GM12878 (cell line): ENCODE data around the gene CIRBP. TPM values are rescaled to one million over a fixed set of nuclear protein-coding genes. Genes with fewer than 3 reads are reported as not detected.
A peak's percentile ranks its signal among the peaks of the same experiment; 100 is the strongest.

Source experiments
- ATAC-seq: fragments of 200-7000 bp; cut with Tn5 transposase; 3 replicates; pipeline ENCODE4 v1.9.1; 2020; ENCODE audit warnings: mild to moderate bottlenecking, moderate library complexity
- BruUV-seq: library from RNA; stranded (reverse); fragments of 400-500 nt; replicated peaks from 2 replicates; lab custom pipeline; 2021; lab: Mats Ljungman, UMichigan
- CTCF ChIA-PET: fragments of 300-600 bp; sonication (Branson Sonifier 250); formaldehyde crosslinking; extraction: SDS; loops from one replicate; lab custom pipeline; 2021; ENCODE audit warnings: inconsistent platforms; lab: Yijun Ruan, JAX
- POLR2A ChIA-PET: fragments of 350-600 bp; formaldehyde crosslinking; extraction: SDS; loops from one replicate; lab custom pipeline; 2021; ENCODE audit warnings: inconsistent platforms; lab: Charles Lee
- RAD21 ChIA-PET: fragments of 300-600 bp; sonication (Branson Sonifier 250); formaldehyde crosslinking; loops from one replicate; lab custom pipeline; 2023; ENCODE audit warnings: antibody characterized with exemption; ENCODE audit not compliant: unreplicated experiment; lab: Charles Lee
- SMC1A ChIA-PET: fragments of 300-600 bp; sonication (Branson Sonifier 250); formaldehyde crosslinking; loops from one replicate; lab custom pipeline; 2023; ENCODE audit not compliant: unreplicated experiment, uncharacterized antibody; lab: Charles Lee
- DNase-seq: peaks from one replicate; pipeline ENCODE4 v3.0.0-alpha.2; 2011; ENCODE audit warnings: low read depth, low spot score
- FAIRE-seq: peaks from 3 replicates; lab custom pipeline; 2011; peaks lifted over from hg19 to GRCh38; lab: Jason Lieb, UNC
- H2AFZ ChIP-seq: 2 replicates; pipeline ENCODE4 v1.6.0; 2011; ENCODE audit warnings: low read depth, low read length, control low read depth; ENCODE audit not compliant: control insufficient read depth
- H3K27ac ChIP-seq: 2 replicates; pipeline ENCODE4 v1.5.1; 2011; ENCODE audit warnings: control low read depth; ENCODE audit not compliant: control insufficient read depth, insufficient read depth
- H3K27me3 ChIP-seq, 2 experiments: replicated peaks in 1 of 2; 2 replicates each; pipeline versions ENCODE4 v1.6.0 to v1.6.1; 2011; ENCODE audit warnings: low read length in 1 of 2; ENCODE audit not compliant: control insufficient read depth in 2 of 2, insufficient read depth in 2 of 2
- H3K36me3 ChIP-seq, 2 experiments: 2 replicates each; pipeline ENCODE4 v1.5.1; 2011; ENCODE audit warnings: low read length in 1 of 2; ENCODE audit not compliant: control insufficient read depth in 2 of 2, insufficient read depth in 2 of 2
- H3K4me1 ChIP-seq: 2 replicates; pipeline ENCODE4 v1.6.1; 2011; ENCODE audit warnings: mild to moderate bottlenecking, low read length, moderate library complexity, mixed read lengths; ENCODE audit not compliant: control insufficient read depth, insufficient read depth
- H3K4me2 ChIP-seq: 2 replicates; pipeline ENCODE4 v1.6.0; 2011; ENCODE audit warnings: control low read depth; ENCODE audit not compliant: control insufficient read depth, insufficient read depth
- H3K4me3 ChIP-seq: fragments of 200-600 bp; sonication (generic); 2 replicates; pipeline ENCODE4 v1.5.1; 2016
- H3K79me2 ChIP-seq: 2 replicates; pipeline ENCODE4 v1.6.0; 2011; ENCODE audit warnings: low read length; ENCODE audit not compliant: control insufficient read depth, insufficient read depth
- H3K9ac ChIP-seq: 2 replicates; pipeline ENCODE4 v1.8.0; 2011; ENCODE audit warnings: low read length, control low read depth, mixed read lengths; ENCODE audit not compliant: control insufficient read depth, insufficient read depth
- H3K9me3 ChIP-seq: replicated peaks from 3 replicates; pipeline ENCODE4 v1.5.1; 2011; ENCODE audit warnings: mild to moderate bottlenecking, low read length; ENCODE audit not compliant: control insufficient read depth, insufficient read depth
- H4K20me1 ChIP-seq: 2 replicates; pipeline ENCODE4 v1.6.0; 2011; ENCODE audit not compliant: control insufficient read depth, insufficient read depth
- BHLHE40 ChIP-seq, 2 experiments: fragments of 450-650 bp in 1 of 2; IDR thresholded peaks; 2 replicates each; pipeline ENCODE4 v1.6.1; 2011 to 2017; ENCODE audit warnings: low read depth in 2 of 2, borderline replicate concordance in 1 of 2, improper control_type of control experiment in 1 of 2, low read length in 1 of 2, mild to moderate bottlenecking in 1 of 2
- CHD1 ChIP-seq: IDR thresholded peaks from 2 replicates; pipeline ENCODE4 v1.6.1; 2012; ENCODE audit warnings: low read depth, low read length, improper control_type of control experiment
- CHD4 ChIP-seq: fragments of 200-600 bp; sonication (generic); IDR thresholded peaks from 2 replicates; pipeline ENCODE4 v1.6.1; 2016; ENCODE audit warnings: mild to moderate bottlenecking
- EP300 ChIP-seq, 2 experiments: fragments of 150-350 bp in 1 of 2; IDR thresholded peaks; 2 replicates each; pipeline ENCODE4 v1.6.1; 2011 to 2012; ENCODE audit warnings: low read depth in 2 of 2, low read length in 2 of 2, borderline replicate concordance in 1 of 2, improper control_type of control experiment in 1 of 2, inconsistent platforms in 1 of 2; ENCODE audit not compliant: control insufficient read depth in 1 of 2
- JUNB ChIP-seq: IDR thresholded peaks from 2 replicates; pipeline ENCODE4 v1.6.1; 2016; ENCODE audit warnings: antibody characterized with exemption, mild to moderate bottlenecking
- LARP7 ChIP-seq: fragments of 450-650 bp; IDR thresholded peaks from 2 replicates; pipeline ENCODE4 v1.6.1; 2017; ENCODE audit warnings: mild to moderate bottlenecking
- NR2F1 ChIP-seq: fragments of 450-650 bp; conservative IDR thresholded peaks from 2 replicates; pipeline ENCODE4 v1.6.1; 2017; ENCODE audit warnings: mild to moderate bottlenecking
- PAX5 ChIP-seq: IDR thresholded peaks from 2 replicates; pipeline ENCODE4 v1.6.1; 2011; ENCODE audit warnings: low read depth, low read length, borderline replicate concordance
- RAD21 ChIP-seq: IDR thresholded peaks from 2 replicates; pipeline ENCODE4 v1.6.1; 2011; ENCODE audit warnings: mild to moderate bottlenecking, low read depth, low read length, moderate library complexity; ENCODE audit not compliant: insufficient read depth
- RELA ChIP-seq: fragments of 450-650 bp; IDR thresholded peaks from 2 replicates; pipeline ENCODE4 v1.8.0; 2014; ENCODE audit warnings: borderline replicate concordance; ENCODE audit not compliant: partially characterized antibody
- RUNX3 ChIP-seq: IDR thresholded peaks from 2 replicates; pipeline ENCODE4 v1.6.1; 2012; ENCODE audit warnings: low read length, inconsistent platforms
- SIX5 ChIP-seq: IDR thresholded peaks from 2 replicates; pipeline ENCODE4 v1.6.1; 2011; ENCODE audit warnings: mild to moderate bottlenecking, low read depth, low read length, moderate library complexity; ENCODE audit not compliant: severe bottlenecking
- STAT1 ChIP-seq: fragments of 450-650 bp; conservative IDR thresholded peaks from 2 replicates; pipeline ENCODE4 v1.6.1; 2014; ENCODE audit warnings: antibody characterized with exemption, mild to moderate bottlenecking
- SUPT20H ChIP-seq: IDR thresholded peaks from 2 replicates; pipeline ENCODE4 v1.6.1; 2011; ENCODE audit warnings: low read depth, mild to moderate bottlenecking, low read length, moderate library complexity, borderline replicate concordance; ENCODE audit not compliant: control insufficient read depth
- YY1 ChIP-seq: IDR thresholded peaks from 2 replicates; pipeline ENCODE4 v1.6.1; 2011; ENCODE audit warnings: low read depth, mild to moderate bottlenecking, low read length
- ZNF207 ChIP-seq: fragments of 450-650 bp; IDR thresholded peaks from 2 replicates; pipeline ENCODE4 v1.6.1; 2014; ENCODE audit warnings: antibody characterized with exemption, mild to moderate bottlenecking, borderline replicate concordance
- WGBS: methylation state at CpG from one replicate; pipeline ENCODE4 v1.1.6; 2016; ENCODE audit warnings: low lambda C conversion rate; ENCODE audit not compliant: insufficient replicate concordance, insufficient coverage; ENCODE audit errors: missing lambda C conversion rate; 5-methylcytosine and 5-hydroxymethylcytosine counted together
- in situ Hi-C: fragments of 300-500 bp; cut with MboI; formaldehyde crosslinking; loops from 9 replicates; pipeline ENCODE4 v1.14.3; 2018; ENCODE audit warnings: mixed read lengths
- intact Hi-C: fragments of 100-400 bp; cut with micrococcal nuclease; formaldehyde crosslinking; loops from one replicate; pipeline ENCODE4 v1.14.2; 2022; ENCODE audit not compliant: unreplicated experiment
- polyA plus RNA-seq, 11 experiments: library from polyadenylated mRNA; depleted of rRNA in 4 of 11; unstranded in 6 of 11; stranded (reverse) in 5 of 11; fragments of >200 nt; fragmentation: Nextera tagmentation in 4 of 11; fragmentation: Illumina TruSeq in 1 of 11; extraction: Ambion mirVana in 4 of 11; extraction: Trizol in 1 of 11; gene quantifications; 1 replicate in 1 of 11; 2 replicates in 10 of 11; pipeline versions ENCODE4 v1.2.1 to v1.2.3, GENCODE V29; 2011 to 2016; ENCODE audit warnings: inconsistent platforms in 2 of 11, missing spikeins in 2 of 11, low read depth in 1 of 11
- total RNA-seq, 4 experiments: library from RNA; depleted of rRNA in 3 of 4; stranded (reverse); fragments of >200 nt in 3 of 4; fragmentation: Illumina TruSeq in 1 of 4; extraction: Trizol in 1 of 4; gene quantifications; 2 replicates each; pipeline versions ENCODE4 v1.2.1 to v1.2.3, GENCODE V29; 2013 to 2021
- TF ChIP-seq, protein P1 (sequence below): IDR thresholded peaks from 2 replicates; pipeline ENCODE4 v1.6.1; 2012; ENCODE audit warnings: low read depth, low read length, improper control_type of control experiment
- TF ChIP-seq, protein P2 (sequence below): IDR thresholded peaks from 2 replicates; pipeline ENCODE4 v1.6.1; 2011; ENCODE audit warnings: borderline replicate concordance, low read depth, mild to moderate bottlenecking, moderate library complexity, low read length; ENCODE audit not compliant: insufficient read depth, poor library complexity, severe bottlenecking

Gene CIRBP
- total and polyA plus RNA-seq, 10 of the 15 experiments (the other 5 are each of a cell fraction or from before 2014, with no cell fraction given) = 27.6 to 335 (median 229) TPM

DNA sequence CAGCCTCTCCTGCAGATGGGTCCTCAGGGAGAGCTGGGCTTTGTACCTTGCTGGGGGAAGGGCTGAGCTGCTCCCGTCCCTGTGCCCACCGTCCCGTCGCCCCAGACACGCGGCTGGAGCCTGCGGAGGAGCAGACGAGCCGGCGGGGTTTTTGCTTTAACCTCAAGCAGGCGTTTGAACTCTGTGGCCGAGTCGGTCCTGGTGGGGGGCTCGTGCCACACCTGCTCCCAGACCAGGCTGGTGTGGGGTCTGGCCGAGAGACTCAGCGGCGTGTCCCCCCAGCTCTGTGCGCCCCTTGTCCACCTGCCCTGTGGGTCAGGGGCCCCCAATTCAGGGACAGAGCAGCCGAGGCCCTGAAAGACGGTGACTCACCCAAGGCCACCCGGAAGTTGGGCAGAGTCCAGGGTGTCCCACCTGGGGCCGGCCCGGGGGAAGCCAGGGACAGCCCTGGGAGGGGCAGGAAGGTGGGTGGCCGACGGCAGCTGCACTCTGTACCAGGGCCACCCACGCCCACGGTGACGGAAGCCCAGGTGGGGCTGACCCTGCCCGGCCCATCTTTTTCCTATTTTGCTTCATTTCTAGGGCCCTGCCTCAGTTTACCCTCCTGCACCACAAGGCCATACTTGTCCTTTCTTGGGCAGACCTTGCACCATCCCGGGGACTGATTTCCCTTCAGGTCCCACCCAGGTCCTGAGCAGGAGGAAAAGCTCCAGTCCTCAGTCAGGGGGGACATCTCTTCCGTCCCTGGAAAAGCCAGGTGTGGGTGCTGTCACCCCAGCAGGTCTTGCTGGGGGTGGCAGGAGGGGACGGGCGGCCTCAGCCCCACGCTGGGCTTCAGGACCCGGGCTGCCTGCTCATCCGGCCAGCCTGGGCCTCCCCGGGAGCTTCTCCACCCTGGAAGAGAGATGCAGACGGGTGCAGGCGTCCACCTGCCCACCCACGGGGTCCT lies 21.8 kb downstream of the CIRBP start (continued):
- TF ChIP-seq ZNF207 = no peak
- TF ChIP-seq SIX5 = no peak
- TF ChIP-seq, all 136 proteins: peak for 0

DNA sequence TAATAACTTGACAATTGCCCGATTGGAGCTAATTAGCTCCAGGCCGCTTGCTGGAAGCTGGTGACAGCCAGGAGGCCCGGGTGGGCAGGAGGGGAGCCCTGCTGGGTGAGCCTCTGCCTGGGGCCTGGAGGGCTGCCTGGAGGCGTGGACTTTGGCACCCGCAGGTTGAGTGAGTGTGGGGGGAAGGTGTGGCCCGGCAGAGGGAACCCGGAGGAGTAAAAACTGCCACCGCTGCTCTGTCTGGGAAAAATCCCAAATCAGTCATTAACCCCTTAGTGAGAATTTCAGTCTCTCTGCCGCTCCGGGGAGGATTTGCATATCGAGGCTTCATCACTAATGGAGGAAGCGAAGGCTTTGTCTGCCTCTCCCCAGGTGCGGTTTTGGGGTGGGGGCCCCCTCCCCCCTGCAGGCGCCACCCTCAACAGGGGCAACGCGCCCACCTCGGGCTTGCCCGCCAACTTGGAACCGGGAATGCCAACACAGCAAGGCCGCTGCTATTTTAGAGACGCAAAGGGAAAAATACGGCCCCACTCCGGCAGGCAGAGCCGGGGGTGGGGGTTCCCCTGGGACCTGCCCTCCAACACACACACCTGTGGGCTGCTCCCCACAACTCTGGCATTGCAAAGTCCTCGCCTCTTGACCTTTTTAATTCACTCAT lies 22.8 kb downstream of the CIRBP start:
- H3K27me3 ChIP-seq = peaks cover under 1 to 2% of the 10 kb centered on the region in 2 experiments; a peak in 2 of 4 replicates
- in situ Hi-C loops = no loop called here
- SMC1A ChIA-PET = interaction anchor here (0.8 kb wide), 1 partner anchor 72 kb away, joined by 3 read pairs; no protein-coding TSS in a partner anchor
- H4K20me1 ChIP-seq = no peaks in the 10 kb centered on the region
- H3K9me3 ChIP-seq = no peaks in the 10 kb centered on the region
- H3K9ac ChIP-seq = no peak overlapping the region
- DNase-seq (no peak), ATAC-seq (peak; percentile 60), FAIRE-seq (no peak)
- no peak overlapping the region; the same call in 1 of the 2 replicates for H3K4me3 ChIP-seq
- WGBS = 5% methylated on average over 21 of the region's 25 CpGs
- intact Hi-C loops = no loop called here
- H3K79me2 ChIP-seq = no peaks in the 10 kb centered on the region
- no peak overlapping the region for H3K27ac ChIP-seq
- no peak overlapping the region for H2AFZ ChIP-seq
- RAD21 ChIA-PET = no interaction called here
- H3K4me1 ChIP-seq = peaks cover 16% of the 10 kb centered on the region
- peak overlapping the region; percentile 76 for H3K4me2 ChIP-seq
- POLR2A ChIA-PET = interaction anchor here (0.5 kb wide), 1 partner anchor 98 kb away, joined by 3 read pairs; no protein-coding TSS in a partner anchor
- CTCF ChIA-PET = interaction anchor here (1.3 kb wide), 1 partner anchor 48 kb away, joined by 3 read pairs; no protein-coding TSS in a partner anchor
- no TSS peak for BruUV-seq
- H3K36me3 ChIP-seq = no peaks in the 10 kb centered on the region
- TF ChIP-seq RUNX3 (peak; percentile 62), RELA (no peak), EP300 (IDR thresholded peaks at IDR 0.05; ENCODE audit: borderline replicate concordance in 1 of 2, control insufficient read depth in 1 of 2, low read depth in 2 of 2, low read length in 2 of 2) (no peak), LARP7 (no peak), PAX5 (no peak), CHD4 (no peak), NR2F1 (peak; percentile 87), RAD21 (no peak), YY1 (no peak), STAT1 (no peak), CHD1 (no peak), JUNB (no peak), SUPT20H (no peak), BHLHE40 (IDR thresholded peaks at IDR 0.05; ENCODE audit: borderline replicate concordance in 1 of 2, low read depth in 2 of 2, low read length in 1 of 2) (0 out of 4 replicates have a peak, but pooled peaks of 1 of the 2 experiments have one; percentile 28)
- TF ChIP-seq, protein P1, sequence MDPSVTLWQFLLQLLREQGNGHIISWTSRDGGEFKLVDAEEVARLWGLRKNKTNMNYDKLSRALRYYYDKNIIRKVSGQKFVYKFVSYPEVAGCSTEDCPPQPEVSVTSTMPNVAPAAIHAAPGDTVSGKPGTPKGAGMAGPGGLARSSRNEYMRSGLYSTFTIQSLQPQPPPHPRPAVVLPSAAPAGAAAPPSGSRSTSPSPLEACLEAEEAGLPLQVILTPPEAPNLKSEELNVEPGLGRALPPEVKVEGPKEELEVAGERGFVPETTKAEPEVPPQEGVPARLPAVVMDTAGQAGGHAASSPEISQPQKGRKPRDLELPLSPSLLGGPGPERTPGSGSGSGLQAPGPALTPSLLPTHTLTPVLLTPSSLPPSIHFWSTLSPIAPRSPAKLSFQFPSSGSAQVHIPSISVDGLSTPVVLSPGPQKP = no peak
- TF ChIP-seq, protein P2, sequence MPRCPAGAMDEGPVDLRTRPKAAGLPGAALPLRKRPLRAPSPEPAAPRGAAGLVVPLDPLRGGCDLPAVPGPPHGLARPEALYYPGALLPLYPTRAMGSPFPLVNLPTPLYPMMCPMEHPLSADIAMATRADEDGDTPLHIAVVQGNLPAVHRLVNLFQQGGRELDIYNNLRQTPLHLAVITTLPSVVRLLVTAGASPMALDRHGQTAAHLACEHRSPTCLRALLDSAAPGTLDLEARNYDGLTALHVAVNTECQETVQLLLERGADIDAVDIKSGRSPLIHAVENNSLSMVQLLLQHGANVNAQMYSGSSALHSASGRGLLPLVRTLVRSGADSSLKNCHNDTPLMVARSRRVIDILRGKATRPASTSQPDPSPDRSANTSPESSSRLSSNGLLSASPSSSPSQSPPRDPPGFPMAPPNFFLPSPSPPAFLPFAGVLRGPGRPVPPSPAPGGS = no peak
